Activated CD4-positive, alpha-beta T cell treated with anti-CD3 and anti-CD28 coated beads, Interleukin-2, amount 50 U/mL, for 1 hour (primary cell): Measurements from ENCODE around the gene ZNF135.

Experiments used
- DNase-seq: peaks from one replicate; pipeline ENCODE4 v3.0.0-alpha.2; 2020

Gene ZNF135

GRCh38 chr19:58059003-58059670, at the start of gene ZNF135:
TSS of gene ZNF135 (plus strand) at chr19:58059282. CDS start at chr19:58060003, 721 bp downstream.
- DNase-seq = peak; percentile 52

- DNase-seq = no peak
Observed at GRCh38 chr19:58009301-58009665, 49.8 kb upstream of the ZNF135 start.

- peak; percentile 7 for DNase-seq
Observed at GRCh38 chr19:58009666-58010301, 49.3 kb upstream of the ZNF135 start.

- DNase-seq = no peak
Observed at GRCh38 chr19:58010507-58010906, 48.6 kb upstream of the ZNF135 start.

GRCh38 chr19:58014141-58014540, 44.9 kb upstream of the ZNF135 start:
- no peak for DNase-seq

GRCh38 chr19:58020129-58020528, 39.0 kb upstream of the ZNF135 start:
- DNase-seq = no peak

- peak; percentile 21 for DNase-seq
Observed at GRCh38 chr19:58021541-58022282, 37.4 kb upstream of the ZNF135 start.

GRCh38 chr19:58022283-58022660, 36.8 kb upstream of the ZNF135 start:
- no peak for DNase-seq

GRCh38 chr19:58024661-58025060, 34.4 kb upstream of the ZNF135 start:
- DNase-seq = no peak

- no peak for DNase-seq
Observed at GRCh38 chr19:58033741-58034476, 25.2 kb upstream of the ZNF135 start, which contains the start of gene ZSCAN1. TSS of gene ZSCAN1 (plus strand) at chr19:58034025. CDS start at chr19:58037837, 3,812 bp downstream.

GRCh38 chr19:58034477-58034793, 24.6 kb upstream of the ZNF135 start:
- no peak for DNase-seq

- DNase-seq = no peak
Observed at GRCh38 chr19:58035863-58036262, 23.2 kb upstream of the ZNF135 start.

- no peak for DNase-seq
Observed at GRCh38 chr19:58037927-58038687, 21.0 kb upstream of the ZNF135 start.

- DNase-seq = no peak
Observed at GRCh38 chr19:58038688-58039204, 20.3 kb upstream of the ZNF135 start.

- no peak for DNase-seq
Observed at GRCh38 chr19:58040751-58041525, 18.1 kb upstream of the ZNF135 start.

- no peak for DNase-seq
Observed at GRCh38 chr19:58042495-58043340, 16.4 kb upstream of the ZNF135 start.

GRCh38 chr19:58044391-58044790, 14.7 kb upstream of the ZNF135 start:
- DNase-seq = no peak

- DNase-seq = no peak
Observed at GRCh38 chr19:58044886-58045285, 14.2 kb upstream of the ZNF135 start.

GRCh38 chr19:58045411-58046050, 13.6 kb upstream of the ZNF135 start:
- DNase-seq = no peak

- DNase-seq = no peak
Observed at GRCh38 chr19:58046856-58047255, 12.2 kb upstream of the ZNF135 start.
